ENCODE measurements around the gene KRT13. TPM values are rescaled to one million over a fixed set of nuclear protein-coding genes. Genes with fewer than 3 reads are reported as not detected.

Gene KRT13
- polyA plus RNA-seq, 1 experiment, result not detected

DNA sequence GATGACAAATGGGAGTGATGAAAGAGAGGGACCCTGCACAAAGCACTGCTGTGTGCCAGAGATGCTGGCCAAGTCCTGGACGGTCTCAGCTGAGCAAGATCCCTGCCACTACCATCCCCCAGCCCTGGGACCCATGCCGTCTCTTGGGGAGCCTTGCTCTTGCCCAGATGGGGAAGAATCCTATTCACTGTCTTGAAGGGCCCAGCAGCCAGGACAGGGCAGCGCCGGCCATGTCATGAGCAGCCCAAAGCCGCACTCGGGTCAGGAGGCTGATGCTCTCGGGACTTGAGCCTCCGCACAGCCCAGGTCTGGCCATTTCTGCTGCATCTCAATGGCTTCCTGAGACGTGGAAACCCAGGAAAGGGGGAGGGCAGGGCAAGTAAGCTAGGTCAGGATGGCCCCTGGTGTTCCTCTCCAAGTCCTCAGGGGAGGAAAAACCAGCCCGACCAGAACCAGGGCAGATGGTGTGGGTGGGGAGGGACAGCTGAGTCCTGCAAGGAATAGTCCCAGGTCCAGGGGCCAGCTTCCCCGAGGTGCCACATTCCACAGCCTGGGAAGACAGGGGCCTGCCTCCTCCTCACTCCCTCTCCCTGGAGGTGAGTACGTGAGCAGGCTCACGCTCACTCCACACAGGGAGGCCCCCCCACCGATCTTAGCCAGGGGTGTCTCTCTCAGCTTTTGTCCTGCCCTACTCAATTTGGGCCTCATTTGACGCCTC lies 30.5 kb upstream of the KRT13 start:
- Histone ChIP-seq H3K9me3 (ENCODE audit: control insufficient read depth, insufficient read depth, low read length) (no peaks in the 10 kb centered on the region; the same call in 1 of the 2 replicates), H3K4me3 (ENCODE audit: low read depth, low read length) (no peak overlapping the region), H3K27me3 (ENCODE audit: control insufficient read depth, insufficient read depth, low read length) (no peaks in the 10 kb centered on the region), H3K27ac (ENCODE audit: low read depth, low read length) (no peak overlapping the region)
- TF ChIP-seq, protein P1, sequence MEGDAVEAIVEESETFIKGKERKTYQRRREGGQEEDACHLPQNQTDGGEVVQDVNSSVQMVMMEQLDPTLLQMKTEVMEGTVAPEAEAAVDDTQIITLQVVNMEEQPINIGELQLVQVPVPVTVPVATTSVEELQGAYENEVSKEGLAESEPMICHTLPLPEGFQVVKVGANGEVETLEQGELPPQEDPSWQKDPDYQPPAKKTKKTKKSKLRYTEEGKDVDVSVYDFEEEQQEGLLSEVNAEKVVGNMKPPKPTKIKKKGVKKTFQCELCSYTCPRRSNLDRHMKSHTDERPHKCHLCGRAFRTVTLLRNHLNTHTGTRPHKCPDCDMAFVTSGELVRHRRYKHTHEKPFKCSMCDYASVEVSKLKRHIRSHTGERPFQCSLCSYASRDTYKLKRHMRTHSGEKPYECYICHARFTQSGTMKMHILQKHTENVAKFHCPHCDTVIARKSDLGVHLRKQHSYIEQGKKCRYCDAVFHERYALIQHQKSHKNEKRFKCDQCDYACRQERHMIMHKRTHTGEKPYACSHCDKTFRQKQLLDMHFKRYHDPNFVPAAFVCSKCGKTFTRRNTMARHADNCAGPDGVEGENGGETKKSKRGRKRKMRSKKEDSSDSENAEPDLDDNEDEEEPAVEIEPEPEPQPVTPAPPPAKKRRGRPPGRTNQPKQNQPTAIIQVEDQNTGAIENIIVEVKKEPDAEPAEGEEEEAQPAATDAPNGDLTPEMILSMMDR (IDR thresholded peaks at IDR 0.05; ENCODE audit: low read depth, low read length), result no peak
- ChIA-PET POLR2A (no interaction called here), CTCF (interaction anchor here (1.7 to 6.6 kb wide), 3 partner anchors 13 to 113 kb away, joined by 6 to 60 read pairs (median 19); no protein-coding TSS in a partner anchor)
- no peak for DNase-seq (ENCODE audit: low read depth, low spot score)

DNA sequence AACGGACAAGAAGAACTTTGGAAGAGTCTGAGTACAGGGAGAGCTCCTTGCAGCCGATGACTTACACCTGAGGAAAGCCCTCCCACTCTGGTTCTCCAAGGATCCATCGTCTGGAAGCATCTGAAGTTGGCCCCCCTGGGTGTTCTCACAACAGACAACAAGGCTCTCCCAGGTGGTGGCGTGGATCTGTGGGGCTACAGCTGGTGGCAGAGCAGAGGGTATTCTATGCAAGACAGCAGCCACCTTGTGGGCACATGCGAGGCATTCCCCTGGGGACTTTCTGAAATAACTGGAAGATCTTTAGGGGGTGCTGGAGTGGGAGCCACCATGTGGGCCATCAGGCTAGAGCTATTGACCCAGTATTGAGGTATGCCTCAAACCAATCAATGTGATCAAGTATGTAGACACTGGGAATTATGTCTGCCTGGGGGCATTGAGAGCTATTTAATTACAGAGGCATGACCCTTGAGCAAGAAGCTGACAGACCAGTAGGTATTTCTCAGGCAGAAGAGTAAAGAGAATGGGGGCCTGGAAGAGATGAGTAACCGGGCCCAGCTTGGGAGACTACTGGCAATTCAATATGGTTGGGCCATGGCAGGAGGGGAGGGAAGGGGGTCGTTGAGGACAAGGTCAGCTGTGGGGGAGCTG lies 29.6 kb upstream of the KRT13 start:
- no peaks in the 10 kb centered on the region for H3K27me3 ChIP-seq (ENCODE audit: control insufficient read depth, insufficient read depth, low read length)
- no peak for DNase-seq (ENCODE audit: low read depth, low spot score)
- no peaks in the 10 kb centered on the region; the same call in 1 of the 2 replicates for H3K9me3 ChIP-seq (ENCODE audit: control insufficient read depth, insufficient read depth, low read length)
- no peak overlapping the region for H3K27ac ChIP-seq (ENCODE audit: low read depth, low read length)
- POLR2A ChIA-PET, result no interaction called here
- CTCF ChIA-PET, result interaction anchor here (1.7 to 1.9 kb wide), 2 partner anchors 14 to 114 kb away, joined by 6 to 19 read pairs; no protein-coding TSS in a partner anchor
- no peak overlapping the region for H3K4me3 ChIP-seq (ENCODE audit: low read depth, low read length)
- TF ChIP-seq, protein P1 (IDR thresholded peaks at IDR 0.05; ENCODE audit: low read depth, low read length), result no peak

DNA sequence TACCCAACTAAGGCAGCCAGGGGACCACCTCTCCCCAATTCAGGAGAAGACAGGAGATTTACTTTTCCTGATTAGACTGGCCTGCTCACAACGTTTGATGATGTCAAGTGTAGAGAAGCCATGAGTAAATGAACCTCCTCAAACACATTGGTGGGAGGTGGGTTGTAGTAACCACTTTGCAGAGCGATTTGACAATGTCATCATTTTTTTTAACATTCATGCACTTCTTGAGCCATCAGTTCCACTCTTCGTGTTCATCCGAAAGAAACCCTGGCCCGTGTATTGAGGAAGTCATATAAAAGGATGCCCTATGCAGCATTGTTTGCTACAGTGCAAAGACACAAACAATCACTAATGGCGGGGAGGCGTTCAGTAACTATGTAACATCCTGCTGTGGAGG lies 28.2 kb upstream of the KRT13 start:
- no peak overlapping the region for H3K27ac ChIP-seq (ENCODE audit: low read depth, low read length)
- DNase-seq (ENCODE audit: low read depth, low spot score), result no peak
- no peak overlapping the region for H3K4me3 ChIP-seq (ENCODE audit: low read depth, low read length)
- H3K27me3 ChIP-seq (ENCODE audit: control insufficient read depth, insufficient read depth, low read length), result no peaks in the 10 kb centered on the region
- CTCF ChIA-PET, result interaction anchor here (0.6 to 2.1 kb wide), 3 partner anchors 15 to 115 kb away, joined by 3 to 22 read pairs (median 7); no protein-coding TSS in a partner anchor
- H3K9me3 ChIP-seq (ENCODE audit: control insufficient read depth, insufficient read depth, low read length), result no peaks in the 10 kb centered on the region; the same call in 1 of the 2 replicates
- TF ChIP-seq, protein P1 (IDR thresholded peaks at IDR 0.05; ENCODE audit: low read depth, low read length), result no peak
- POLR2A ChIA-PET, result no interaction called here

DNA sequence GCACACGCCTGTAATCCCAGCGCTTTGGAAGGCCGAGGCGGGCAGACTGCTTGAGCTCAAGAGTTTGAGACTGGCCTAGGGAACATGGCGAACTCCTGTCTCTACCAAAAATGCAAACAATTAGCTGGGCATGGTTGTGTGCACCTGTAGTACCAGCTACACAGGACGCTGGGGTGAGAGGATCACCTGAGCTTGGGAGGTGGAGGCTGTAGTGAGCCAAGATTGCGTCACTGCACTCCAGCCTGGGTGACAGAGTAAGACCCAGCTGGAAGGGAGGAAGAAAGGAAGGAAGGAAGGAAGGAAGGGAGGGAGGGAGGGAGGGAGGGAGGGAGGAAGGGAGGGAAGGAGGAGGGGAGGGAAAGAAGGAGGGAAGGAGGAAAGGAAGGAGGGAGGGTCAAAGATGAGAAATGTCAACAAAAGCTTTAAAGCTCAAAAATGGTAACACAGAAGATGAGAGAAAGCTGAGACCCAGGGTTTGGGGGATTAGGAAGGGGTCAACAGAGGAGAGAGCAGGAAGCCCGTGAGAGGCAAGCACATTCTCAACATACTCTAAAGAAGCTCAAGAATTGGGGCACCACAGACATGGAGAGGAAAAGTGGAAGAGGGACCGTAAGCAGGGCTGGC lies 27.6 kb upstream of the KRT13 start:
- POLR2A ChIA-PET, result no interaction called here
- DNase-seq (ENCODE audit: low read depth, low spot score), result no peak
- H3K4me3 ChIP-seq (ENCODE audit: low read depth, low read length), result no peak overlapping the region
- TF ChIP-seq, protein P1 (IDR thresholded peaks at IDR 0.05; ENCODE audit: low read depth, low read length), result no peak
- CTCF ChIA-PET, result interaction anchor here (0.6 to 2.1 kb wide), 3 partner anchors 16 to 116 kb away, joined by 3 to 22 read pairs (median 7); no protein-coding TSS in a partner anchor
- H3K27ac ChIP-seq (ENCODE audit: low read depth, low read length), result no peak overlapping the region
- no peaks in the 10 kb centered on the region for H3K27me3 ChIP-seq (ENCODE audit: control insufficient read depth, insufficient read depth, low read length)
- H3K9me3 ChIP-seq (ENCODE audit: control insufficient read depth, insufficient read depth, low read length), result no peaks in the 10 kb centered on the region; the same call in 1 of the 2 replicates
